ENCODE results near the gene WIPI1. TPM values are rescaled to one million over a fixed set of nuclear protein-coding genes. Genes with fewer than 3 reads are reported as not detected.

The WIPI1 gene
- polyA plus RNA-seq, 2 of the 4 experiments (the other 2 are of a cell fraction): 9.5 to 19.7 TPM

- no peak for TF ChIP-seq HMGXB4 (CRISPR knock-in tag; IDR thresholded peaks at IDR 0.05; ENCODE audit: borderline replicate concordance)
- TF ChIP-seq ESRRA (IDR thresholded peaks at IDR 0.05; ENCODE audit: borderline replicate concordance, low read length): no peak
Observed at GRCh38 chr17:68433211-68433610, 24.1 kb downstream of the WIPI1 start (continued).

GRCh38 chr17:68432086-68432864, 25.0 kb downstream of the WIPI1 start:
- ATAC-seq (no peak), DNase-seq (ENCODE audit: low read depth in 1 of 2, low spot score in 1 of 2) (no peak), FAIRE-seq (no peak)
- Histone ChIP-seq H3K9me3 (no peaks in the 10 kb centered on the region), H3K4me3 (no peak overlapping the region), H3K27ac (no peak overlapping the region), H3K4me2 (no peak overlapping the region), H3K4me1 (0 out of 3 replicates have a peak, but pooled peaks cover 3% of the 10 kb centered on the region)
- WGBS (ENCODE audit: missing lambda C conversion rate): 79% methylated on average over 14 of the region's 14 CpGs
- CTCF ChIA-PET: interaction anchor here (0.7 to 9.7 kb wide), 26 partner anchors 8 to 260 kb away, joined by 3 to 115 read pairs (median 4); partner anchors contain the start of gene WIPI1
- no peak for TF ChIP-seq GATA3 (IDR thresholded peaks at IDR 0.05; ENCODE audit: borderline replicate concordance)
- TF ChIP-seq ZFP36 (IDR thresholded peaks at IDR 0.05; ENCODE audit: borderline replicate concordance, partially characterized antibody): no peak
- no peak for TF ChIP-seq CHD4 (IDR thresholded peaks at IDR 0.05; ENCODE audit: borderline replicate concordance)
- no peak for TF ChIP-seq HMGXB4 (CRISPR knock-in tag; IDR thresholded peaks at IDR 0.05; ENCODE audit: borderline replicate concordance)
- no peak for TF ChIP-seq CBX8 (IDR thresholded peaks at IDR 0.05)
- no peak for TF ChIP-seq ATOH8 (CRISPR knock-in tag; IDR thresholded peaks at IDR 0.05; ENCODE audit: low read depth)
- TF ChIP-seq MAX (IDR thresholded peaks at IDR 0.05): no peak
- TF ChIP-seq FOSB (CRISPR knock-in tag; IDR thresholded peaks at IDR 0.05): no peak
- no peak for TF ChIP-seq USF2 (IDR thresholded peaks at IDR 0.05)
- TF ChIP-seq HOXB13 (CRISPR knock-in tag; IDR thresholded peaks at IDR 0.05; ENCODE audit: low read depth): no peak
- no peak for TF ChIP-seq PBX3 (IDR thresholded peaks at IDR 0.05)
- no peak for TF ChIP-seq FOSL2 (IDR thresholded peaks at IDR 0.05)
- TF ChIP-seq FOSL2 (CRISPR knock-in tag; IDR thresholded peaks at IDR 0.05): no peak
- no peak for TF ChIP-seq KDM5A (IDR thresholded peaks at IDR 0.05)
- TF ChIP-seq ZSCAN20 (CRISPR knock-in tag; IDR thresholded peaks at IDR 0.05): no peak
- no peak for TF ChIP-seq CBX2 (IDR thresholded peaks at IDR 0.05; ENCODE audit: borderline replicate concordance, low read depth)
- no peak for TF ChIP-seq RAD21 (conservative IDR thresholded peaks at IDR 0.05 in 1 of 2, IDR thresholded peaks at IDR 0.05 in 1 of 2)
- TF ChIP-seq PHF8 (IDR thresholded peaks at IDR 0.05; ENCODE audit: borderline replicate concordance, low read depth): no peak
- POLR2A ChIA-PET: interaction anchor here (1.1 to 1.3 kb wide), 2 partner anchors 143 to 184 kb away, joined by 3 read pairs; partner anchors contain the start of gene AMZ2
